GM21825 (cell line): ENCODE data around the gene REV3L.
A peak's percentile ranks its signal among the peaks of the same experiment; 100 is the strongest.
"Not testable (repeated sequence)": the region's sequence is repeated elsewhere in the genome, so short reads cannot be mapped to it uniquely, and the experiment has no call there.

Experiments used
- ATAC-seq: cut with Tn5 transposase; IDR thresholded peaks from one replicate; pipeline ENCODE4 v1.9.1; 2021; ENCODE audit warnings: mild to moderate bottlenecking, moderate library complexity; ENCODE audit not compliant: unreplicated experiment

The REV3L gene

DNA sequence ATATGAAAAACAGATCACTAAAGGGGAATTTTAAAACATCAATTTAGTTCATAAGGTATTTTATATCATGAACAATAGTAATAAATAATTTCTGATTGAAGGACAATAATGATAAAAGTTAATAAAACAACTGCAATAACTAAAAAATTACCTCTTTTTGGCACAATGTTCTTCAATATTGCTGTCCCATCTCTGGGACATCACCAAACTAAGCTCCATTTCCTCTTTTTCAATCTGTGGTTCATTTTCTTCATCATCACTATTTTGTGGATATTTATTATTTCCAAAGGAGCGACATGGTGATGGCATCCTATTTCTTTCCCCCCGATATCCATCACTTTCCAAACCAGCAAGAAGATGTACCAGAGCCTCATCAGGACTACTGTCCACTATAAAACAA lies 103.2 kb downstream of the REV3L start:
- no peak for ATAC-seq

GRCh38 chr6:111379302-111379701 lies 103.7 kb downstream of the REV3L start:
- ATAC-seq, result no peak

- ATAC-seq, result no peak
These were observed 105.4 kb downstream of the REV3L start for GRCh38 chr6:111377558-111378120.

- peak; percentile 52 for ATAC-seq
These were observed 115.5 kb downstream of the REV3L start for GRCh38 chr6:111367393-111368088.

DNA sequence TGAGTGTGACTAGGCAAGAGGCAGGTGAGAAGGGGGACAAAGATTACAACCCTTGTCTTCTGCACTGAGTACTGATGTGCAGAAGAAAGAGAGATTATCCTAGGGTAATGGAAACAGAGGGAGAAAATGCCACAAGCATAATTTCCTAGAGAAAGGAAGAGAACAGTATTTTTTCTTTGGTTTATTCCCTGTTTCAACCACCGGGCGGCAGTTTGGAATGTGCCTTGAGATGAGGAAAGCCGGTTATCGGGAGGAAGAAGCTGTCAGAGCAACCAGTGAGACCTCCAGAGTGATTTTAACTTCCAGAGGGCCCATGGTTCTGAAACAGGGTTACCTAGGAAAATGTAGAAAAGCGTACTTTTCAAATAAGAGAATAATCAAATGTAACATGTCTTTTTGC lies 121.4 kb downstream of the REV3L start:
- no peak for ATAC-seq

DNA sequence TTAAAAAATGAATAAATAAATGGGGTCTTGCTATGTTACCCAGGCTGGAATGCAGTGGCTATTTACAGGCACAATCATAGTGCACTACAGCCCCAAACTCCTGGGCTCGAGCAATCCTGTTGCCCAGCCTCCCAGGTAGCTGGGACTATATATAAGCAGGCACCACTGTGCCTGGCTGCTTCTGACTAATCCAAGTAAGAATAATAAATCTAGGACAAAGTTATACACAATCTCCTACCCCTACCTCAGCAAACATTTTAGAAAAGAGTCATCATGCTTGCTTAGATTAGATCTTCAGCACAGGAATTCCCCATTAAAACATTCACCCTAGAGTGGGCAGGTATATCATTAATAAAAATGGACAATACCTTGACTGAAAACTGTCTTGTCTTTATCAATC lies 124.6 kb downstream of the REV3L start:
- no peak for ATAC-seq

- ATAC-seq, result no peak
These were observed 125.3 kb downstream of the REV3L start for GRCh38 chr6:111357705-111358104.

GRCh38 chr6:111356551-111356950 lies 126.5 kb downstream of the REV3L start:
- no peak for ATAC-seq

GRCh38 chr6:111354758-111355555 lies 128.1 kb downstream of the REV3L start:
- no peak for ATAC-seq

- no peak for ATAC-seq
These were observed 129.0 kb downstream of the REV3L start for GRCh38 chr6:111353912-111354462.

GRCh38 chr6:111347589-111347988 lies 135.4 kb downstream of the REV3L start:
- ATAC-seq, result no peak

GRCh38 chr6:111342913-111343312 lies 140.1 kb downstream of the REV3L start:
- ATAC-seq, result no peak

GRCh38 chr6:111339294-111339693 lies 143.7 kb downstream of the REV3L start:
- ATAC-seq, result peak; percentile 31

DNA sequence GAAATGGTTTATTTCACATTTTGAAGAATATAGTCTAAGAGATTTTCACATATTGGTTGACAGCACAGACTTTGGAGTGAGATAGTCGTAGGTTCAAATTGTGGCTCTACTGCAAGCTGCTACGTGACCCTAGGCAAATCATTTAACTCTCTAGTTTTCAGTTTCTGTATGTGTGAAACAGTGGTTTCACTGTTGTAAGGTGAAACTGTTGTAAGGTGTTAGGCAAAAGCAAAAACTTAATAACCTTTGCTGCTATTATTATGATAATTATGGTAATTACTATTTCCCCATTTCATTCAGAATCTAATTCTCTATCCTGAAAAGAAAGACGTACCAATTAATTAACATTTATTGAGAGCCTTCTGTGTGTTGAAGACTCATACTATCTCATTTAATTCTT lies 144.2 kb downstream of the REV3L start:
- peak; percentile 99 for ATAC-seq

DNA sequence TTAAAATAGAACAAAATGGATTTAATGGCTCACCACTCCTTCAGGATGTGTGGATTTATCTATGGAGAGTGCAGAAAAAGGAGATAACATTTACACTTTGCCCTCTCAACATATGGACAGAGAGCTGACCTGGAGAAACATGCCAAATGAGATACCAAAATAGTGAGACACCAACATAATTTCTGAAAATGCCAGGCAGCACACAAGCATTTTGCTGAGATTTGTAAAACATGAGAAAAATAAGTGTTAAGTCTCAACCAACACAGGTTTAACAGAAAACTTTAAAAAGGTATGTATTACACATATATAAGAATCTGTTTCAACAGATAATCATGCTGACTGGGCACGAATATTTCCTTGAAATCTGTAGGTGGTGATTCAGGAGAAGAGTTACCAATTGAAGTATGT lies 145.2 kb downstream of the REV3L start:
- ATAC-seq, result no peak

GRCh38 chr6:111329882-111330633 lies 153.0 kb downstream of the REV3L start:
- ATAC-seq, result peak; percentile 69

GRCh38 chr6:111326563-111326962 lies 156.5 kb downstream of the REV3L start:
- no peak for ATAC-seq

DNA sequence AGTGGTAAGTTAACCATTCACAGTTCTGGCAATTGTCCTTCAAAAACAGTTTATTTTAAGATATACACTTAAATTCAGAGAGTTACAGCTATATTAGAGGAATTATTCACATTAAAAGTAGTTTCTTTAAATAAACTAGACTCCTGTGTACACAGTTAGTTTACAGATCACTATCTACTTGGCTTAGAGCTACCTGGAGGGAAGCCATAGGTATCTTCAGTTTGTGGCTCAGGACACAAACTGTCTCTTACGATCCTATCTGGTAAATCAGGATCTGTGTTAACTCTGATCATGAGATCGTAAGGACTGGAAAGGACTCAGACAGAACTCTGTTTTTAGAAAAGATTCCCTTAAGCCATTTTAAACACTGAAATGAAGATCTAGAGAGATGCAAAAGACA lies 160.9 kb downstream of the REV3L start:
- no peak for ATAC-seq

DNA sequence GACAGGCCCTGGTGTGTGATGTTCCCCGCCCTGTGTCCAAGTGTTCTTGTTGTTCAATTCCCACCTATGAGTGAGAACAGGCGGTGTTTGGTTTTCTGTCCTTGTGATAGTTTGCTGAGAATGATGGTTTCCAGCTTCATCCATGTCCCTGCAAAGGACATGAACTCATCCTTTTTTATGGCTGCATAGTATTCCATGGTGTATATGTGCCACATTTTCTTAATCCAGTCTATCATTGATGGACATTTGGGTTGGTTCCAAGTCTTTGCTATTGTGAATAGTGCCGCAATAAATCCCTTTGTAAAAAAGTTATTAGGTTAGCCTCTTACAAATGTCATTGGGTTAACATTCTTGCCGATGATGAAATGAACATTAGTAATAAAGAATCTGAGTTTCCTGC lies 175.1 kb downstream of the REV3L start:
- ATAC-seq, result not testable (repeated sequence)

DNA sequence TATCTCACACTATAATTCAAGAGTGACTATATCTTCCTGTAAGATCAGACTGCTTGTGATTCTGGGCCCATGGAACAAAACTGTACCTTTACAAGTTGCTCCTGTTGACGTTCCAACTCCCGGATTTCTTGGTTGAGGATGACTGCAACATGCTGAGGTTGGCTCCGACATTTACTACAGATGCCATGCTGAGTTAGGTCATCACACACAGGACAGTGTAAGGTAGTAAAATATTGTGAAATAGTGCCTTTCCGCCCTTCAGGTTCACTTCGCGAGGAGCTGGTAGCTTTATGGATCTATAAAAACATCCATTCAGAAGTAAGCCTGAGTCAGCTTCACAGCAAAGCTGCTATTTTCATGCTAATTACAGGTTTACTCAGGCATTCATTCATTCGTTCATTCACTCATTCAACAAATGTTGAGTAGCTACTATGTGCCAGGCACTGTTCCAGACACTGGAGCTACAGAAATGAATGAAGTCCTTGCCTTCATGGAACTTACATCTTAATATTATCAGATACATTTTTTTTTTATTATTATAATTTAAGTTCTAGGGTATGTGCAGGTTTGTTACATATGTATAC lies 175.7 kb downstream of the REV3L start:
- ATAC-seq, result no peak
